ENCODE results near the gene EHD2. TPM values are rescaled to one million over a fixed set of nuclear protein-coding genes. Genes with fewer than 3 reads are reported as not detected.
A peak's percentile ranks its signal among the peaks of the same experiment; 100 is the strongest.
"Not testable (repeated sequence)": the region's sequence is repeated elsewhere in the genome, so short reads cannot be mapped to it uniquely, and the experiment has no call there.

The EHD2 gene
- total and polyA plus RNA-seq, 2 donors from 2014 or later = 19.4 to 105 TPM

DNA sequence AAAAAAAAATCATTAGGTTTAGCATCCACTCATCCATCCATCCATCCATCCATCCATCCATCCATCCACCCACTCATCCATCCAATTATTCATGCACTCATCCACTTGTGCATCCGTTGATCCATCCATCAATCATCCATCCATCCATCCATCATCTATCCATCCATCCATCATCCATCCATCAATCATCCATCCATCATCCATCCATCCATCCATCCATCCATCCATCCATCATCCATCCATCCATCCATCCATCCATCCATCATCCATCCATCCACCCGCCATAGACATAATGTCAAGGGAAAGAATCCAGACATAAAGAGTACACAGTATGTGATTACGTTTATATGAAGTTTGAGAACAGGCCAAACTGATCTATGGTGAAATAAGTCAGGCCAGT lies 56.3 kb downstream of the EHD2 start:
- Histone ChIP-seq H3K4me1 (ENCODE audit: control insufficient read depth in 2 of 3, insufficient read depth in 2 of 3, low read depth in 1 of 3, low read length in 3 of 3) (no peaks in the 10 kb centered on the region), H3K4me3 (ENCODE audit: low read length in 3 of 3) (no peak overlapping the region), H3K36me3 (ENCODE audit: control insufficient read depth in 2 of 3, insufficient read depth in 3 of 3, low read length in 3 of 3) (no peaks in the 10 kb centered on the region), H3K9ac (ENCODE audit: low read length in 3 of 3) (no peak overlapping the region), H3K27ac (ENCODE audit: low read depth in 2 of 2, low read length in 2 of 2) (no peak overlapping the region), H3K9me3 (ENCODE audit: control insufficient read depth in 2 of 3, insufficient read depth in 1 of 3, low read length in 3 of 3) (no peaks in the 10 kb centered on the region), H3K27me3 (ENCODE audit: control insufficient read depth, insufficient read depth, low read length) (no peaks in the 10 kb centered on the region)
- intact Hi-C loops (cut with DNase I) = no loop called here
- TF ChIP-seq, protein P1, sequence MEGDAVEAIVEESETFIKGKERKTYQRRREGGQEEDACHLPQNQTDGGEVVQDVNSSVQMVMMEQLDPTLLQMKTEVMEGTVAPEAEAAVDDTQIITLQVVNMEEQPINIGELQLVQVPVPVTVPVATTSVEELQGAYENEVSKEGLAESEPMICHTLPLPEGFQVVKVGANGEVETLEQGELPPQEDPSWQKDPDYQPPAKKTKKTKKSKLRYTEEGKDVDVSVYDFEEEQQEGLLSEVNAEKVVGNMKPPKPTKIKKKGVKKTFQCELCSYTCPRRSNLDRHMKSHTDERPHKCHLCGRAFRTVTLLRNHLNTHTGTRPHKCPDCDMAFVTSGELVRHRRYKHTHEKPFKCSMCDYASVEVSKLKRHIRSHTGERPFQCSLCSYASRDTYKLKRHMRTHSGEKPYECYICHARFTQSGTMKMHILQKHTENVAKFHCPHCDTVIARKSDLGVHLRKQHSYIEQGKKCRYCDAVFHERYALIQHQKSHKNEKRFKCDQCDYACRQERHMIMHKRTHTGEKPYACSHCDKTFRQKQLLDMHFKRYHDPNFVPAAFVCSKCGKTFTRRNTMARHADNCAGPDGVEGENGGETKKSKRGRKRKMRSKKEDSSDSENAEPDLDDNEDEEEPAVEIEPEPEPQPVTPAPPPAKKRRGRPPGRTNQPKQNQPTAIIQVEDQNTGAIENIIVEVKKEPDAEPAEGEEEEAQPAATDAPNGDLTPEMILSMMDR (IDR thresholded peaks at IDR 0.05; ENCODE audit: borderline replicate concordance, extremely low read depth, insufficient read depth) = no peak
- DNase-seq (no peak), FAIRE-seq (no peak)

DNA sequence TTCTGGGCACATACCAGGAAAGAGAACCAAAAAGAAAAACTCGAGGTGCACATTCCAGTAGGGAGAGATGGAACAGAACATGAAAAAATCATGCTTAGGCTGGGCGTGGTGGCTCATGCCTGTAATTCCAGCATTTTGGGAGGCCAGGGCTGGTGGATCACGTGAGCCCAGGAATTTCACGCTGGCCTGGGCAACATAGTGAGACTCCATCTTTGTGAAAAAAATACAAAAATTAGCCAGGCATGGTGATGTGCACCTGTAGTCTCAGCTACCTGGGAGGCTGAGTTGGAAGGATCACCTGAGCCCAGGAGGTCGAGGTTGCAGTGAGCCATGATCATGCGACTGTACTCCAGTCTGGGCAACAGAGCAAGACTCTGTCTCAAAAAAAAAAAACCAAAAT lies 58.1 kb downstream of the EHD2 start:
- FAIRE-seq; H3K9ac ChIP-seq (ENCODE audit: low read length in 3 of 3); H3K27ac ChIP-seq (ENCODE audit: low read depth in 2 of 2, low read length in 2 of 2); H3K9me3 ChIP-seq (ENCODE audit: control insufficient read depth in 2 of 3, insufficient read depth in 1 of 3, low read length in 3 of 3); DNase-seq; intact Hi-C loops (cut with DNase I); H3K4me3 ChIP-seq (ENCODE audit: low read length in 3 of 3); H3K4me1 ChIP-seq (ENCODE audit: control insufficient read depth in 2 of 3, insufficient read depth in 2 of 3, low read depth in 1 of 3, low read length in 3 of 3); H3K36me3 ChIP-seq (ENCODE audit: control insufficient read depth in 2 of 3, insufficient read depth in 3 of 3, low read length in 3 of 3); H3K27me3 ChIP-seq (ENCODE audit: control insufficient read depth, insufficient read depth, low read length): not testable (repeated sequence)

DNA sequence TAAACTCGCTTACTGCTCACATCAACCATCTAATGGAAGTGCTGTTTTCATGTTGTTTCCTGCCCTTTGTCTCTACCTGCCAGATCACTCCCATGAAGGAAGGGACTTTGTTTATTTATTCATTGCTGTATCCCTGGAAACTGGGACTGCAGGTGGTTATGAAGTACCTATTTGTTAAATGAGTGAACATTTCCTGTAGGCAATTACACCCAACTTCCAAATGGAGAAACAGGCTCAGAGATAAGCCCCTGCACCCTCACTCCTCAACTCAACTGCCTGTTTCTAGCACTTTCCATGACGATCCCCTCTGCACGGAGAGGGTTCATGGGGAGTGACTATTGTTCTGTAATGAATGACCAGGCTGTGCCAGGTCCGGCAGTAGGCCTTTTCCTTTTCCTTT lies 63.3 kb downstream of the EHD2 start:
- Histone ChIP-seq H3K9ac (ENCODE audit: low read length in 3 of 3) (no peak overlapping the region), H3K4me3 (ENCODE audit: low read length in 3 of 3) (no peak overlapping the region), H3K36me3 (ENCODE audit: control insufficient read depth in 2 of 3, insufficient read depth in 3 of 3, low read length in 3 of 3) (peaks cover 2 to 6% (median 3%) of the 10 kb centered on the region in 3 donors), H3K9me3 (ENCODE audit: control insufficient read depth in 2 of 3, insufficient read depth in 1 of 3, low read length in 3 of 3) (no peaks in the 10 kb centered on the region), H3K27ac (ENCODE audit: low read depth in 2 of 2, low read length in 2 of 2) (peak overlapping the region in 1 of 2 donors; percentile 7), H3K27me3 (ENCODE audit: control insufficient read depth, insufficient read depth, low read length) (no peaks in the 10 kb centered on the region), H3K4me1 (ENCODE audit: control insufficient read depth in 2 of 3, insufficient read depth in 2 of 3, low read depth in 1 of 3, low read length in 3 of 3) (peaks cover 0 to 14% (median 0%) of the 10 kb centered on the region in 3 donors)
- FAIRE-seq (no peak), DNase-seq (peak in 1 of 5 donors; percentile 48)
- intact Hi-C loops (cut with DNase I) = no loop called here
- TF ChIP-seq, protein P1 (IDR thresholded peaks at IDR 0.05; ENCODE audit: borderline replicate concordance, extremely low read depth, insufficient read depth) = no peak

DNA sequence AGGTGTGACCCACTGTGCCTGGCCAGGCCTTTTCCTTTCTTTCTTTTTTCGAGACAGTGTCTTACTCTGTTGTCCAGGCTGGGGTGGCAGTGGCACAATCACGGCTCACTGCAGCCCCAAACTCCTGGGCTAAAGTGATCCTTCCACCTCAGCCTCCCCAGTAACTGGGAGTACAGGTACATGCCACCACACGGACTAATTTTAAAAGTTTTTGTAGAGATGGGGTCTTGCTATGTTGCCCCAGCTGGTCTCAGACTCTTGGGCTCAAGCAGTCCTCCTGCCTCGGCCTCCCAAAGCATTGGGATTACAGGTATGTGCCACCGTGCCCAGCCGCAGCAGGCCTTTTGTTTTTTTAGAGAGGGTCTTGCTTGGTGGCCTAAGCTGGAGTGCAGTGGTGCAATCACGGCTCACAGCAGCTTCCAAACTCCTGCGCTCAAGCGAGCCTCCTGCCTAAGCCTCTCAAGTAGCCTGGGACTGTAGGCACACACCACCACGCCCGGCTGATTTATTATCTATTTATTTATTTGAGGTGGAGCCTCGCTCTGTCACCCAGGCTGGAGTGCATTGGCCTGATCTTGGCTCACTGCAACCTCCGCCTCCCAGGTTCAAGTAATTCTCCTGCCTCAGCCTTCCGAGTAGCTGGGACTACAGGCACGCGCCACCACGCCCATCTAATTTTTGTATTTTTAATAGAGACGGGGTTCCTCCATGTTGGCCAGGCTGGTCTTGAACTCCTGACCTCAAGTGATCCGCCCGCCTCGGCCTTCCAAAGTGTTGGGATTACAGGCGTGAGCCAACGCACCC lies 64.2 kb downstream of the EHD2 start:
- Histone ChIP-seq H3K4me3 (ENCODE audit: low read length in 3 of 3) (peak overlapping the region in 2 of 3 donors; percentile 87 to 91), H3K4me1 (ENCODE audit: control insufficient read depth in 2 of 3, insufficient read depth in 2 of 3, low read depth in 1 of 3, low read length in 3 of 3) (peaks cover 0 to 20% (median 0%) of the 10 kb centered on the region in 3 donors), H3K9ac (ENCODE audit: low read length in 3 of 3) (peak overlapping the region in 2 of 3 donors; percentile 64 to 89)
- H3K27ac ChIP-seq (ENCODE audit: low read depth in 2 of 2, low read length in 2 of 2); DNase-seq; FAIRE-seq; H3K9me3 ChIP-seq (ENCODE audit: control insufficient read depth in 2 of 3, insufficient read depth in 1 of 3, low read length in 3 of 3); H3K36me3 ChIP-seq (ENCODE audit: control insufficient read depth in 2 of 3, insufficient read depth in 3 of 3, low read length in 3 of 3); H3K27me3 ChIP-seq (ENCODE audit: control insufficient read depth, insufficient read depth, low read length); intact Hi-C loops (cut with DNase I): not testable (repeated sequence)

Measured in kidney (tissue), 14 donors.